Liver (tissue), 9 donors: ENCODE measurements around the gene SORBS2. TPM values are rescaled to one million over a fixed set of nuclear protein-coding genes. Genes with fewer than 3 reads are reported as not detected.

Source experiments
- DNase-seq: peaks from one replicate; pipeline ENCODE4 v3.0.0-alpha.2; 2017; ENCODE audit warnings: low spot score
- H3K27ac ChIP-seq, 2 donors: one replicate each; pipeline ENCODE4 v1.7.0; 2013; ENCODE audit warnings: inconsistent platforms in 2 of 2, low read length in 2 of 2, control low read depth in 1 of 2, low read depth in 1 of 2, mild to moderate bottlenecking in 1 of 2
- H3K27me3 ChIP-seq, 4 donors: one replicate each; pipeline versions ENCODE4 v1.6.1 to v1.7.0; 2013; ENCODE audit warnings: low read length in 3 of 4, inconsistent platforms in 1 of 4, mild to moderate bottlenecking in 1 of 4, moderate library complexity in 1 of 4; ENCODE audit not compliant: control insufficient read depth in 4 of 4, insufficient read depth in 4 of 4
- H3K36me3 ChIP-seq, 4 donors: one replicate each; pipeline versions ENCODE4 v1.6.1 to v1.7.0; 2013; ENCODE audit warnings: low read length in 3 of 4, mild to moderate bottlenecking in 3 of 4, low read depth in 1 of 4, moderate library complexity in 1 of 4; ENCODE audit not compliant: control insufficient read depth in 4 of 4, insufficient read depth in 3 of 4
- H3K4me1 ChIP-seq, 4 donors: one replicate each; pipeline versions ENCODE4 v1.6.1 to v1.7.0; 2013; ENCODE audit warnings: low read length in 3 of 4, mild to moderate bottlenecking in 3 of 4, moderate library complexity in 1 of 4; ENCODE audit not compliant: control insufficient read depth in 4 of 4, insufficient read depth in 4 of 4
- H3K4me3 ChIP-seq, 3 donors: one replicate each; pipeline versions ENCODE4 v1.6.1 to v1.7.0; 2013; ENCODE audit warnings: low read length in 3 of 3, control low read depth in 1 of 3, low read depth in 1 of 3, mild to moderate bottlenecking in 1 of 3
- H3K9ac ChIP-seq, 2 donors: one replicate each; pipeline ENCODE4 v1.7.0; 2013; ENCODE audit warnings: low read length in 2 of 2, mild to moderate bottlenecking in 2 of 2, moderate library complexity in 2 of 2, control low read depth in 1 of 2, low read depth in 1 of 2
- H3K9me3 ChIP-seq, 4 donors: one replicate each; pipeline versions ENCODE4 v1.6.1 to v1.7.0; 2013; ENCODE audit warnings: low read length in 3 of 4; ENCODE audit not compliant: control insufficient read depth in 4 of 4
- ATF3 ChIP-seq: IDR thresholded peaks from 2 replicates; pipeline ENCODE4 v1.6.1; 2016; ENCODE audit warnings: antibody characterized with exemption
- CTCF ChIP-seq: fragments of 150-350 bp; IDR thresholded peaks from 2 replicates; pipeline ENCODE4 v1.5.1; 2017; ENCODE audit warnings: improper control_type of control experiment, low read depth, low read length; ENCODE audit not compliant: missing input control
- EGR1 ChIP-seq, 2 donors: IDR thresholded peaks; 2 replicates each; pipeline ENCODE4 v1.6.1; 2016 to 2018; ENCODE audit warnings: antibody characterized with exemption in 2 of 2, low read depth in 2 of 2
- FOXA1 ChIP-seq: IDR thresholded peaks from 2 replicates; pipeline ENCODE4 v1.6.1; 2016; ENCODE audit warnings: antibody characterized with exemption
- FOXA2 ChIP-seq: IDR thresholded peaks from 2 replicates; pipeline ENCODE4 v1.6.1; 2016; ENCODE audit warnings: antibody characterized with exemption
- GABPA ChIP-seq, 2 donors: IDR thresholded peaks in 1 of 2; conservative IDR thresholded peaks in 1 of 2; 2 replicates each; pipeline ENCODE4 v1.6.1; 2016; ENCODE audit warnings: antibody characterized with exemption in 2 of 2, mild to moderate bottlenecking in 1 of 2, moderate library complexity in 1 of 2
- HNF4A ChIP-seq, 2 donors: conservative IDR thresholded peaks; 2 replicates each; pipeline ENCODE4 v1.6.1; 2016; ENCODE audit warnings: antibody characterized with exemption in 2 of 2, mild to moderate bottlenecking in 2 of 2
- JUND ChIP-seq, 2 donors: IDR thresholded peaks; 2 replicates each; pipeline ENCODE4 v1.6.1; 2016; ENCODE audit warnings: antibody characterized with exemption in 2 of 2
- MAX ChIP-seq: IDR thresholded peaks from 2 replicates; pipeline ENCODE4 v1.6.1; 2016; ENCODE audit warnings: antibody characterized with exemption
- NR2F2 ChIP-seq: IDR thresholded peaks from 2 replicates; pipeline ENCODE4 v1.6.1; 2016; ENCODE audit warnings: antibody characterized with exemption
- RAD21 ChIP-seq, 2 donors: IDR thresholded peaks; 2 replicates each; pipeline ENCODE4 v1.6.1; 2016; ENCODE audit warnings: antibody characterized with exemption in 2 of 2, mild to moderate bottlenecking in 2 of 2
- REST ChIP-seq: IDR thresholded peaks from 2 replicates; pipeline ENCODE4 v1.6.1; 2016; ENCODE audit warnings: antibody characterized with exemption, mild to moderate bottlenecking
- RXRA ChIP-seq, 2 donors: IDR thresholded peaks; 2 replicates each; pipeline ENCODE4 v1.6.1; 2017 to 2018; ENCODE audit warnings: antibody characterized with exemption in 2 of 2, mild to moderate bottlenecking in 1 of 2
- SP1 ChIP-seq: IDR thresholded peaks from 2 replicates; pipeline ENCODE4 v1.6.1; 2018; ENCODE audit warnings: antibody characterized with exemption, mild to moderate bottlenecking
- TAF1 ChIP-seq: conservative IDR thresholded peaks from 2 replicates; pipeline ENCODE4 v1.6.1; 2016; ENCODE audit warnings: antibody characterized with exemption, mild to moderate bottlenecking
- YY1 ChIP-seq: IDR thresholded peaks from 2 replicates; pipeline ENCODE4 v1.6.1; 2016; ENCODE audit warnings: antibody characterized with exemption, mild to moderate bottlenecking
- ZBTB33 ChIP-seq: IDR thresholded peaks from 2 replicates; pipeline ENCODE4 v1.6.1; 2016; ENCODE audit warnings: antibody characterized with exemption
- WGBS: extraction: QIAGEN DNeasy Blood & Tissue Kit; methylation state at CpG from one replicate; pipeline ENCODE4 v1.1.7; 2013; 5-methylcytosine and 5-hydroxymethylcytosine counted together
- polyA plus RNA-seq, 2 donors: library from polyadenylated mRNA; stranded (reverse) in 1 of 2; unstranded in 1 of 2; fragments of 200-250 nt in 1 of 2; fragments of >200 nt in 1 of 2; fragmentation: Nextera tagmentation in 1 of 2; extraction: Ambion mirVana in 1 of 2; gene quantifications; one replicate each; pipeline versions ENCODE4 v1.2.1 to v1.2.3, GENCODE V29; 2013 to 2015
- total RNA-seq, 2 donors: library from RNA; depleted of rRNA; stranded (reverse); fragments of >200 nt; gene quantifications; one replicate each; pipeline ENCODE4 v1.2.3, GENCODE V29; 2014
- donor health status: healthy.
- donor health status: healthy.
- donor health status: healthy.
- donor health status: healthy.
- donor health status: healthy.

SORBS2 gene
- total and polyA plus RNA-seq, 4 donors, result 23.3 to 136 (median 59.6) TPM

- H3K36me3 ChIP-seq, result no peaks in the 10 kb centered on the region
- 88% methylated on average over 4 of the region's 4 CpGs for WGBS
- H3K4me3 ChIP-seq, result no peak overlapping the region
- H3K27me3 ChIP-seq, result no peaks in the 10 kb centered on the region
- DNase-seq, result no peak
- no peak overlapping the region for H3K9ac ChIP-seq
- H3K9me3 ChIP-seq, result no peaks in the 10 kb centered on the region
- H3K4me1 ChIP-seq, result peaks cover 6 to 81% (median 54%) of the 10 kb centered on the region in 4 donors
- no peak for TF ChIP-seq CTCF
- TF ChIP-seq HNF4A (conservative IDR thresholded peaks at IDR 0.05), result no peak
- TF ChIP-seq EGR1 (IDR thresholded peaks at IDR 0.05; ENCODE audit: low read depth in 2 of 2), result no peak
- no peak for TF ChIP-seq JUND (IDR thresholded peaks at IDR 0.05)
- no peak for TF ChIP-seq GABPA (IDR thresholded peaks at IDR 0.05 in 1 of 2, conservative IDR thresholded peaks at IDR 0.05 in 1 of 2)
- no peak for TF ChIP-seq TAF1
- no peak for TF ChIP-seq RXRA (IDR thresholded peaks at IDR 0.05)
- TF ChIP-seq REST, result no peak
- TF ChIP-seq SP1, result no peak
- TF ChIP-seq ZBTB33, result no peak
- no peak for TF ChIP-seq FOXA1
- TF ChIP-seq YY1, result no peak
- no peak for TF ChIP-seq NR2F2
- no peak for TF ChIP-seq MAX
- TF ChIP-seq RAD21 (IDR thresholded peaks at IDR 0.05), result no peak
- no peak for TF ChIP-seq ATF3
- no peak for TF ChIP-seq FOXA2
- H3K27ac ChIP-seq, result peak overlapping the region; percentile 69 to 82
Observed at GRCh38 chr4:185740471-185740873, 71.5 kb downstream of the SORBS2 start.

- peak overlapping the region; percentile 82 to 87 for H3K27ac ChIP-seq
- no peak overlapping the region for H3K4me3 ChIP-seq
- peak overlapping the region in 1 of 2 donors; percentile 50 for H3K9ac ChIP-seq
- H3K9me3 ChIP-seq, result no peaks in the 10 kb centered on the region
- no peaks in the 10 kb centered on the region for H3K27me3 ChIP-seq
- no peak for DNase-seq
- H3K4me1 ChIP-seq, result peaks cover 6 to 69% (median 51%) of the 10 kb centered on the region in 4 donors
- no peak for TF ChIP-seq GABPA (IDR thresholded peaks at IDR 0.05 in 1 of 2, conservative IDR thresholded peaks at IDR 0.05 in 1 of 2)
- TF ChIP-seq RXRA (IDR thresholded peaks at IDR 0.05), result peak in 1 of 2 donors; percentile 6
- peaks cover 0 to 2% (median 0%) of the 10 kb centered on the region in 4 donors for H3K36me3 ChIP-seq
Observed at GRCh38 chr4:185738820-185739219, 73.2 kb downstream of the SORBS2 start.
